Hair follicle dermal papilla cell (primary cell): ENCODE data around the gene GNA14. TPM values are rescaled to one million over a fixed set of nuclear protein-coding genes. Genes with fewer than 3 reads are reported as not detected.

Experiments used
- small RNA-seq: library from RNA; depleted of rRNA; stranded (forward); fragments of <200 nt; gene quantifications from one replicate; pipeline ENCODE3, GENCODE V24; 2012
- total RNA-seq: library from RNA; depleted of rRNA; stranded (reverse); fragments of >200 nt; gene quantifications from 2 replicates; pipeline ENCODE4 v1.2.3, GENCODE V29; 2012

Gene GNA14
- total RNA-seq: 0.97 and 3.4 TPM in 2 replicates

DNA sequence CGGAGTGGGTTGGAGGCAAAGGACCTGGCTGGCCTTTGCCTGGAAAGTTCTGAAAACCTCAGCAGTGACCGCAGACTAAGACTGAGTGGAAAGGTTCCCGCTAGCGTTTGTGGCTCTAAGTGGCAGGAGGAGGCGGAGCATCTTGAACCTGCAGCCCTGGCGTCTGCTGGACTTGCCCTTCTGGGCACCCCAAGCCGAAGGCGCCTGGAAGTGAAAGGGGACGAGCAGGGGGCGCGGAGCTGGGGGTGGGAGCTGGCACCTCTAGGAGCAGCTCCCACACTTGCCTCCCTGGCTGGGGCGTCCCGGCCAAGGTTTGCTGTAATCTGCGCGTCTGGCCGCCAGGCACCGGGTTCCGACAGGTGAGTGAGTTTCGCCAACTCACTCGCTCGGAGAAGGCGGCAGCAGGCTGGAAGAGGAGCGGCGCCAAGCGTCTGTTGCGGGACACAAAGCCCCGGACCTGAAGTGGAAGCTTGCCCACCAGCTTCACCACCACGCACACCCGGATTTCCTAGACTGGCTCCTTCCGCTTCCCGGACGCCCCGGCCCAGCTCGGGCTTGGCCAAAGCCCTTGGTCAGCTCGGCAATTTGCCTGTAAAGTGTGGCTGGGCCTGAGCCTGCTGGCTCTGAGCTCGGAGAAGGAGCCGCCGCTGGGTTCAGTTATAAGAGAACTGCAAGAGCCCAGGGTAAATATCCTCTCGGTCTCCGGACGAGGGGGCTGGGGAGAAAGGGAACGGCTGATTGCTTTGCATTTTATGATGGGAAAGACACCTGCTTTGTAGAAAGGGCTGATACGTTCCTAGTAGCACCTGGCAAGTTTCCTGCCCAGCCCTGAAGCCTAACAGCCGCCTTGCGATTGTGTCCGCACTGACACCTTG, at the start of gene GNA14:
TSS of gene GNA14 (minus strand) at position 89 of the 875 bp plus-strand sequence. CDS start 529 bp downstream, outside the sequence.

Small RNA genes lying within 50 kb of the gene (small RNA-seq; reads per million reads assigned to genes)
- gene RNU6-1303P: not detected
